Fibroblast of lung (primary cell): ENCODE data around the gene TBC1D22A. TPM values are rescaled to one million over a fixed set of nuclear protein-coding genes. Genes with fewer than 3 reads are reported as not detected.

Experiments used
- DNase-seq, 2 donors: peaks; one replicate each; pipeline versions ENCODE4 v3.0.0 to v3.0.0-alpha.2; 2010; ENCODE audit warnings: low read depth in 2 of 2
- H2AFZ ChIP-seq: 2 replicates; pipeline ENCODE4 v1.5.1; 2012; ENCODE audit warnings: low read length, control low read depth, inconsistent platforms
- H3K27ac ChIP-seq: 2 replicates; pipeline ENCODE4 v1.5.1; 2011; ENCODE audit warnings: low read length, control low read depth; ENCODE audit not compliant: insufficient read depth
- H3K27me3 ChIP-seq: 2 replicates; pipeline ENCODE4 v1.5.1; 2011; ENCODE audit warnings: mild to moderate bottlenecking, low read length; ENCODE audit not compliant: control insufficient read depth, insufficient read depth
- H3K36me3 ChIP-seq: 2 replicates; pipeline ENCODE4 v1.5.1; 2011; ENCODE audit warnings: low read length; ENCODE audit not compliant: control insufficient read depth, insufficient read depth
- H3K4me1 ChIP-seq: 2 replicates; pipeline ENCODE4 v1.5.1; 2011; ENCODE audit warnings: low read length; ENCODE audit not compliant: control insufficient read depth, insufficient read depth; ENCODE audit errors: extremely low read depth
- H3K4me2 ChIP-seq: 2 replicates; pipeline ENCODE4 v1.5.1; 2011; ENCODE audit warnings: low read length, control low read depth; ENCODE audit not compliant: insufficient read depth; ENCODE audit errors: extremely low read depth
- H3K4me3 ChIP-seq, 4 experiments: fragments of 200-600 bp in 1 of 4; sonication (generic) in 1 of 4; replicated peaks in 1 of 4; 2 replicates each; pipeline ENCODE4 v1.5.1; 2011 to 2016; ENCODE audit warnings: low read length in 4 of 4, low read depth in 3 of 4, mild to moderate bottlenecking in 3 of 4, control low read depth in 2 of 4, inconsistent platforms in 1 of 4, mixed read lengths in 1 of 4; ENCODE audit not compliant: insufficient read depth in 1 of 4; ENCODE audit errors: control extremely low read depth in 1 of 4
- H3K79me2 ChIP-seq: 2 replicates; pipeline ENCODE4 v1.5.1; 2012; ENCODE audit warnings: mild to moderate bottlenecking, low read length, inconsistent platforms; ENCODE audit not compliant: control insufficient read depth, insufficient read depth
- H3K9ac ChIP-seq: 2 replicates; pipeline ENCODE4 v1.5.1; 2011; ENCODE audit warnings: mild to moderate bottlenecking, low read length, control low read depth; ENCODE audit not compliant: insufficient read depth
- H3K9me3 ChIP-seq: 2 replicates; pipeline ENCODE4 v1.5.1; 2012; ENCODE audit warnings: low read depth, low read length; ENCODE audit not compliant: control insufficient read depth, insufficient read depth
- H4K20me1 ChIP-seq: 2 replicates; pipeline ENCODE4 v1.5.1; 2011; ENCODE audit warnings: low read length; ENCODE audit not compliant: control insufficient read depth, insufficient read depth; ENCODE audit errors: extremely low read depth
- CTCF ChIP-seq, 2 donors: IDR thresholded peaks in 1 of 2; conservative IDR thresholded peaks in 1 of 2; 1 replicate in 1 of 2; 2 replicates in 1 of 2; pipeline ENCODE4 v1.5.1; 2011 to 2012; ENCODE audit warnings: low read length in 2 of 2, control low read depth in 1 of 2, inconsistent platforms in 1 of 2, low read depth in 1 of 2, mild to moderate bottlenecking in 1 of 2
- EZH2 ChIP-seq: IDR thresholded peaks from 2 replicates; pipeline ENCODE4 v1.5.1; 2012; ENCODE audit warnings: low read length, control low read depth, mild to moderate bottlenecking; ENCODE audit errors: missing control alignments
- polyA plus RNA-seq, 2 donors: library from polyadenylated mRNA; depleted of rRNA in 1 of 2; stranded (reverse) in 1 of 2; unstranded in 1 of 2; fragments of >200 nt; gene quantifications; 2 replicates each; pipeline ENCODE4 v1.2.1, GENCODE V29; 2011 to 2012; ENCODE audit warnings: missing spikeins in 1 of 2
- total RNA-seq: library from RNA; depleted of rRNA; stranded (reverse); fragments of >200 nt; gene quantifications from 2 replicates; pipeline ENCODE4 v1.2.1, GENCODE V29; 2014

The TBC1D22A gene
- total and polyA plus RNA-seq, 2 donors (not counting 1 experiment from before 2014, with no cell fraction given), result 11.6 to 17.6 TPM

GRCh38 chr22:47036352-47036751 is 273.9 kb downstream of the TBC1D22A start:
- DNase-seq, result no peak
- Histone ChIP-seq H2AFZ (no peak overlapping the region), H3K27me3 (no peaks in the 10 kb centered on the region), H3K4me1 (no peaks in the 10 kb centered on the region), H3K4me2 (no peak overlapping the region), H4K20me1 (no peaks in the 10 kb centered on the region), H3K36me3 (no peaks in the 10 kb centered on the region), H3K4me3 (no peak overlapping the region), H3K9ac (no peak overlapping the region), H3K27ac (no peak overlapping the region), H3K9me3 (no peaks in the 10 kb centered on the region), H3K79me2 (no peaks in the 10 kb centered on the region)
- TF ChIP-seq CTCF (conservative IDR thresholded peaks at IDR 0.05 in 1 of 2, IDR thresholded peaks at IDR 0.05 in 1 of 2; ENCODE audit: low read depth in 1 of 2, low read length in 2 of 2) (no peak), EZH2 (no peak)

GRCh38 chr22:47036936-47037485 is 274.6 kb downstream of the TBC1D22A start:
- Histone ChIP-seq H3K4me1 (no peaks in the 10 kb centered on the region), H4K20me1 (no peaks in the 10 kb centered on the region), H3K79me2 (no peaks in the 10 kb centered on the region), H3K36me3 (no peaks in the 10 kb centered on the region), H3K9ac (no peak overlapping the region), H3K4me3 (no peak overlapping the region), H3K27me3 (no peaks in the 10 kb centered on the region), H3K27ac (no peak overlapping the region), H3K9me3 (no peaks in the 10 kb centered on the region), H3K4me2 (no peak overlapping the region), H2AFZ (no peak overlapping the region)
- no peak for DNase-seq
- no peak for TF ChIP-seq EZH2
- TF ChIP-seq CTCF (conservative IDR thresholded peaks at IDR 0.05 in 1 of 2, IDR thresholded peaks at IDR 0.05 in 1 of 2; ENCODE audit: low read depth in 1 of 2, low read length in 2 of 2), result no peak

GRCh38 chr22:47038206-47038835 is 275.9 kb downstream of the TBC1D22A start:
- Histone ChIP-seq H3K79me2 (no peaks in the 10 kb centered on the region), H4K20me1 (no peaks in the 10 kb centered on the region), H3K36me3 (no peaks in the 10 kb centered on the region), H3K27ac (no peak overlapping the region), H3K4me1 (no peaks in the 10 kb centered on the region), H3K9me3 (no peaks in the 10 kb centered on the region), H3K4me3 (no peak overlapping the region), H3K4me2 (no peak overlapping the region), H3K9ac (no peak overlapping the region), H3K27me3 (no peaks in the 10 kb centered on the region), H2AFZ (no peak overlapping the region)
- no peak for TF ChIP-seq EZH2
- TF ChIP-seq CTCF (conservative IDR thresholded peaks at IDR 0.05 in 1 of 2, IDR thresholded peaks at IDR 0.05 in 1 of 2; ENCODE audit: low read depth in 1 of 2, low read length in 2 of 2), result no peak
- peak in 1 of 2 donors; percentile 21 for DNase-seq
